22Rv1 (cell line): ENCODE measurements around the gene APPL2.

Experiments
- CTCF ChIP-seq: fragments of 450-650 bp; IDR thresholded peaks from 2 replicates; pipeline ENCODE4 v1.5.1; 2017; ENCODE audit warnings: mild to moderate bottlenecking
- ZFX ChIP-seq: fragments of 450-650 bp; IDR thresholded peaks from 2 replicates; pipeline ENCODE4 v1.6.1; 2017; ENCODE audit warnings: antibody characterized with exemption, borderline replicate concordance

GRCh38 chr12:105171691-105172436 lies 64.1 kb downstream of the APPL2 start:
- TF ChIP-seq CTCF, result no peak
- TF ChIP-seq ZFX, result no peak
